Nephron progenitor cell (in vitro differentiated cells): Measurements from ENCODE around the gene PHACTR1.
"Not testable (repeated sequence)": the region's sequence is repeated elsewhere in the genome, so short reads cannot be mapped to it uniquely, and the experiment has no call there.

ENCODE experiments used
- DNase-seq: peaks from one replicate; pipeline ENCODE4 v3.0.0; 2021
- H3K27ac Mint-ChIP-seq: 2 replicates; pipeline ENCODE4 v1.8.0; 2021; ENCODE audit warnings: mild to moderate bottlenecking, moderate library complexity, mixed read lengths
- H3K27me3 Mint-ChIP-seq: 2 replicates; pipeline ENCODE4 v1.8.0; 2021; ENCODE audit warnings: mild to moderate bottlenecking, low read depth, mixed read lengths; ENCODE audit not compliant: poor library complexity
- H3K36me3 Mint-ChIP-seq: 2 replicates; pipeline ENCODE4 v1.8.0; 2021; ENCODE audit warnings: low read depth, mixed read lengths
- H3K4me1 Mint-ChIP-seq: 2 replicates; pipeline ENCODE4 v1.8.0; 2021; ENCODE audit warnings: mixed read lengths
- H3K4me3 Mint-ChIP-seq: 2 replicates; pipeline ENCODE4 v1.8.0; 2021; ENCODE audit warnings: mild to moderate bottlenecking, moderate library complexity, mixed read lengths
- H3K9me3 Mint-ChIP-seq: 2 replicates; pipeline ENCODE4 v1.8.0; 2021; ENCODE audit warnings: mild to moderate bottlenecking, moderate library complexity, mixed read lengths
- CTCF ChIP-seq: fragments of 200-600 bp; sonication (generic); IDR thresholded peaks from 2 replicates; pipeline ENCODE4 v1.5.0; 2021; ENCODE audit warnings: antibody characterized with exemption

Gene PHACTR1

GRCh38 chr6:12717356-12717755, 789 bp downstream of the PHACTR1 start:
- H3K36me3 Mint-ChIP-seq, result no peaks in the 10 kb centered on the region
- H3K27me3 Mint-ChIP-seq, result peaks cover 18% of the 10 kb centered on the region
- H3K27ac Mint-ChIP-seq, result no peak overlapping the region
- no peak for TF ChIP-seq CTCF
- H3K4me3 Mint-ChIP-seq, result no peak overlapping the region
- H3K9me3 Mint-ChIP-seq, result no peaks in the 10 kb centered on the region
- H3K4me1 Mint-ChIP-seq, result no peaks in the 10 kb centered on the region
- DNase-seq, result no peak

GRCh38 chr6:12718015-12718414, 1.4 kb downstream of the PHACTR1 start:
- H3K4me3 Mint-ChIP-seq, result no peak overlapping the region
- TF ChIP-seq CTCF, result no peak
- no peaks in the 10 kb centered on the region for H3K9me3 Mint-ChIP-seq
- DNase-seq, result no peak
- no peaks in the 10 kb centered on the region for H3K4me1 Mint-ChIP-seq
- no peak overlapping the region for H3K27ac Mint-ChIP-seq
- no peaks in the 10 kb centered on the region for H3K36me3 Mint-ChIP-seq
- H3K27me3 Mint-ChIP-seq, result peaks cover 18% of the 10 kb centered on the region

GRCh38 chr6:12719017-12719416, 2.5 kb downstream of the PHACTR1 start:
- no peak overlapping the region for H3K27ac Mint-ChIP-seq
- no peaks in the 10 kb centered on the region for H3K4me1 Mint-ChIP-seq
- no peak overlapping the region for H3K4me3 Mint-ChIP-seq
- no peaks in the 10 kb centered on the region for H3K36me3 Mint-ChIP-seq
- TF ChIP-seq CTCF, result no peak
- H3K9me3 Mint-ChIP-seq, result no peaks in the 10 kb centered on the region
- H3K27me3 Mint-ChIP-seq, result peaks cover 18% of the 10 kb centered on the region
- DNase-seq, result no peak

- Mint-ChIP-seq H3K4me1 (no peaks in the 10 kb centered on the region), H3K36me3 (no peaks in the 10 kb centered on the region), H3K4me3 (no peak overlapping the region), H3K9me3 (no peaks in the 10 kb centered on the region), H3K27ac (no peak overlapping the region), H3K27me3 (peaks cover 20% of the 10 kb centered on the region)
- no peak for TF ChIP-seq CTCF
- DNase-seq, result no peak
Measured at GRCh38 chr6:12720310-12720709, 3.7 kb downstream of the PHACTR1 start.

- H3K9me3 Mint-ChIP-seq, result no peaks in the 10 kb centered on the region
- no peak overlapping the region for H3K27ac Mint-ChIP-seq
- no peak overlapping the region for H3K4me3 Mint-ChIP-seq
- H3K36me3 Mint-ChIP-seq, result no peaks in the 10 kb centered on the region
- TF ChIP-seq CTCF, result no peak
- no peak for DNase-seq
- H3K4me1 Mint-ChIP-seq, result no peaks in the 10 kb centered on the region
- H3K27me3 Mint-ChIP-seq, result peaks cover 11% of the 10 kb centered on the region
Measured at GRCh38 chr6:12725263-12725662, 8.7 kb downstream of the PHACTR1 start.

- Mint-ChIP-seq H3K36me3 (no peaks in the 10 kb centered on the region), H3K27me3 (peaks cover 6% of the 10 kb centered on the region), H3K9me3 (no peaks in the 10 kb centered on the region), H3K4me3 (no peak overlapping the region), H3K4me1 (no peaks in the 10 kb centered on the region), H3K27ac (no peak overlapping the region)
- no peak for DNase-seq
- no peak for TF ChIP-seq CTCF
Measured at GRCh38 chr6:12729467-12729866, 12.9 kb downstream of the PHACTR1 start.

GRCh38 chr6:12730809-12731208, 14.2 kb downstream of the PHACTR1 start:
- H3K9me3 Mint-ChIP-seq, H3K4me1 Mint-ChIP-seq, H3K4me3 Mint-ChIP-seq, H3K27me3 Mint-ChIP-seq, H3K27ac Mint-ChIP-seq, DNase-seq, H3K36me3 Mint-ChIP-seq: not testable (repeated sequence)
